T-helper 9 cell (primary cell): Measurements from ENCODE around the gene TMEM106C.

Experiments used
- DNase-seq: peaks from one replicate; pipeline ENCODE4 v3.0.0-alpha.2; 2020

The TMEM106C gene

DNA sequence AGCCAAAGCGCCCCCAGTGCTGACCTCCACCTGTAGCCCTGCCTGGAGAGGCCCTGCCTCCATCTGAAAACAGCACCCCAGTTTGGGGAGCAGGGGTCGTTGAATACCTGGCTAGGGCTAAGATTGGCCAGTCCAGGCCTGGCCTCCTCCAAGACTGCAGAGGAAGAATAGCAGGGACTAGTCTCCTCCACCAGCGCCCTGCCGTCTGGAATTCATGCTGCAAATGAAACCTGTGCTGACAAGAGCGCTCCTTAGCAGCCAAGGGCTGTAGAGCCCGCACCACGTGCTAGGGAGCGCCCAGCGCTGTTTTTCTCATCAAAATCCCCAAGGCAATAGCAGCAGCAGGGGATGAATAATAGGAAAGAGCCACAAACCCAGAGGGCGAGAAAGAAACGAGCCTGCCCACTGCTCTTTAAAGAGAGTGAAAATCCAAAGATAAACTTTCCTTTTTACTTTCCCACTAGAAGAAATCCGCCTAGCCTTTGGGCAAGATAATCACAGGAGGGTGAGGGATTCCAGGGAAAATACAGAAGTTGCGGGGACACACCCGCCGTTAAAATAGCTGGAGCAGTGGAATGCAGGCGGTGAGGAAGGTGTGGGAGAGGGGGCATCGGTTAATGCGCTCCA lies 37.6 kb downstream of the TMEM106C start:
- DNase-seq: no peak

DNA sequence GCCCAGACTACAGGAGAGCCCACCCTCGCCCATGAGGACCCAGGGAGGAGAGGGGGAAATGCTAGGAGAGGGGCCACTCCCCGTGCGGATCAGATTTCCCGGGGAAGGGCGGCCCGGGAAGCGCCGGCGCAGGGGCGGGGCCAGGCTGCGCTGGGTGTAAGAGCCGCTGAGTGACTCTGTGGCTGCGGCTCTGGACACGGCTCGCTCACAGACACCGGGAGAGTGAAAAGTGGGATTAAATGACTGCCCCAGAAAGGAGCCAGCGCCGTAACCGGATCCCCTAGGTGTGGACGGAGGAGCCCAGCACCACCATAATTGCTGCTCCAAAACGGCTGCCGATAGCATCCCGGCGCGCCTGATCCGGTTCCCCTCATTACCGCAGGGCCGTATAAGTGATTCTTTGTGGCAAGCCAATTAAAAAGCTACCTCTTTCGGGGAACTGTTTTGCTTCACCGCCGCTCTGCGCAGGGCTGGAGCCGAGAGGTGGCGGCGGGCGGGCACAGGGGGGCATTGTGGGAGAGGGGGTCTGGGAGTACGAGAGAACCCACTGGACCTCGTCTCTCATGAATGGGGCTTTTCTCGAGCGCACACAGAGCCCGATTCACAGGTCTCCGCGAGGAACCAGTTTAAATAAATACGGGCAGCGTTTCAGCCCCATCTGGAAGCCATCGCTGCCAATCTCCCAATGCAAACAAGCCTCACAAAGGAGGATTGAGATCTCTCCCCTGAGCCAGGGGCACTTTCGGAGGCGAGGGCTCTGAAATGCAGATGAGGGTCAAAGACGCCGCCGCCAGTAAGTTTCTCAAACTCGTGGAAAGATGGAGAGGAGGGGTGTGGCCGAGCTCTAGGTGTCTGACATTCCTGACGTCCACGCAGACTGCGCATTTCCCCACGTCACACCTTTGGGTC lies 38.4 kb downstream of the TMEM106C start:
- no peak for DNase-seq

DNA sequence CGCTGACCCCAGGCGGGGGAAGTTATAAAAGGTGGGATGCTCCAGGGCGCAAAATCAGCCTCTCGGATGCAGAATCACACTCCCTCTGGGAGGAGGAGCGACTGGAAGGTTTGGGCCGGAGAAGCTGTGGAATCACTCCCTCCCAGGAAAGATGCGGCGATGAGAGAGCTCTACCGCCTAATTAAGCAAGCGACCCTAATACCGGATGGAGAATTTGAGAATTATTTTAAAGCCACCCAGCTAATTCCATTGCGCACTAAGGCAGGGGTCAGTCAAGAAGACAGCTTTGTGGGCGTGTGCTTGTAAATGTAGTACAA lies 39.0 kb downstream of the TMEM106C start:
- no peak for DNase-seq

DNA sequence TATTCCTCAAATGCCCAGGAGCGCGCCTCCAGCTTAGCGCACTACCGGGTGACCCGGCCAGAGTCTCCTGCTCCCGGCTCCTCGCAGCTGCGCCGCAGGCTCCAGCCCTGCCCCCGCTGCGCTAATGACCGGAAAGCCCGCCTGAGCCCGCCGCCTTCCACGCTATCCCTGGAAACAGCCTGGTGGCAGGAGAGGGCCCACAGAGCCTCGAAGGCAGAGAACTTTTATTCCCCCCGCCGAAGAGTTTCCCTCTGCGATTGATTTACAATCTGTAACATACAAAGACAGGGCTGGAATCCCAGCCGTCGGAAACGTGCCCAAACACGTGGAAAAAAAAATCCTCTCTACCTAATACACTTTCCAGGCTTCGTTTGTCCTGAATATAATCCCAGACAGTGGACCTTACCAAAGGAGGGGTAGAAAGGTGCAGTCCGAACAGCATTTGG lies 39.4 kb downstream of the TMEM106C start:
- no peak for DNase-seq

DNA sequence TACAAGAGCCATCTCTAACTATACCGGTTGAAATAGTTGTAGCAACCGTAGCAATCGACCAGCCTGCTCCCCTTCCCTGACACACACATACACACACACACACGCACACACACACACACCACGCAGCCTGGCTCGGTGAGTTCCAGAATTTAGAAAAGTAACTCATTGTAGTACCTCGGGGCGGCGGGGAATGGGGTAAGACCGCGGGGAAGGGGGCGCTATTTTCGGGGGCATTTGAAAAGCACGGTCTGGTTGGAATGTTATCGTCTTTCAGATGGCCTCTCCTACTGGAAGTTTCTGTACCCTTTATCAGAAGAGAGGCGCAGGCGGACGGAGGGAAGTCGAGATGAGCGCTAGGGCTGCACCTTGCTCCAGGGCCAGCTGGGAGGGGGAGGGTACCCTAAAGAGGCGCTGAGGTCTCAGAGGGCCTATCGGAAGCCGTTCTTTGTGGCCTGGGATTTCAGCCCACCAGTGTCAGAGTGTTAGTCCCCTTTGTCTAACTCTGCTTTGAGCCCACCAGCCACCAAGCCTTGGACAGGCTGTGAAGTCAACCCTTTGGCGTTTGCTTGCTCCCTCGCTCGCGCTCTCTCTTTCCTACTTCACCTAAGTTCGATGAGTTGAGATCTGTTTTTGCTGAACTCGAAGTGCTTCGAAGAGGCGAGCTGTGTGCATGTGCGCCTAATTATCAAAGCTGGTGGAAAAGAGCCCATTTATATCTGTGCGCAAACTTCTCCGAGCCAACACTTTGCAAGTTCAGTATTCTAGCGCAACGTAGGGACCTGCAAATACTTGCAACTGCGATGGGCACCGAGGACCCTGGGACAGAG lies 40.0 kb downstream of the TMEM106C start:
- DNase-seq: no peak

DNA sequence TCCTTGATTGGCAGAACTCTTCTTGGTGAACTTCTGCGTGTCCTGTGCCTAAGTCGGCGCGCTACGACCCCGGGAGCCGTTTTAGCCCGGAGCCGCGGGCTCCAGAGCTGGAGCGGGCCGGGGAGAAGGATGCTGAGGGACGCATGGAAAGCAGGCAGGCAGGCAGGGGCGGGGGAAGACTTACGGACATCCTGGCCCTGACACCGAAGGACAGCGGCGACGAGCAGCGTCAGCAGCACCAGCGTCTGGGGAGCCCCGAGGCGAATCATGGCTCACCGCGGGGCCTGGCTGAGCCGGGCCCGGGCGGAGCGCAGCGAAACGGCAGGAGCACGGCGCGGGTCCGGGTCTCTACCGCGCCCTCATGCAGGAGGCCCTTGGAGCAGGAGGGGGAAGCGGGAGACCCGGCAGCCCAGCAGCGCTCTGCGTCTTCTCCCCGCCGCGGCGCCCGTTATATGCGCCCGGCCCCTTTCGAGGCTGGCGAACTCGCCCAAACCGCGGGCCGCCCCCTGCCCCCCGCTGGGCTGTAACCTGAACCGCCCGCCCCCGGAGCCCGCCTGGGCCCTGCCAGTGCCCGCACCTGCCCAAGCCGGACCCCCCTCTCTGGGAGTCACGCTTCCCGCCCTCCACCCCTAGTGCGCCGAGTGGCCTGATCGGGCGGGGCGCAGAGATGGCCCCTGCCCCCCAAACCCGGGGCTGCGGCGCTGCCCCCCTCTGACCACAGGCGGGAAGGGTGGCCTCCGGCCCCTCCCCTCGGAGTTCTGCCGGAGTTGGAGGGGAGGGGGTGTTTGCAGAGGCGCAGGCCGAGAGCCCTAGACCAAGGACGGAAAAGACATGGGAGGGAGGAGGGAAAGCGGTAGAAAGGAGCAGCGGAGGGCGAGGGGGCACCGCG lies 40.9 kb downstream of the TMEM106C start, which contains the start of gene COL2A1:
TSS of gene COL2A1 (minus strand) at position 424 of the 889 bp plus-strand sequence. CDS start at position 269, 155 bp downstream.
- no peak for DNase-seq

DNA sequence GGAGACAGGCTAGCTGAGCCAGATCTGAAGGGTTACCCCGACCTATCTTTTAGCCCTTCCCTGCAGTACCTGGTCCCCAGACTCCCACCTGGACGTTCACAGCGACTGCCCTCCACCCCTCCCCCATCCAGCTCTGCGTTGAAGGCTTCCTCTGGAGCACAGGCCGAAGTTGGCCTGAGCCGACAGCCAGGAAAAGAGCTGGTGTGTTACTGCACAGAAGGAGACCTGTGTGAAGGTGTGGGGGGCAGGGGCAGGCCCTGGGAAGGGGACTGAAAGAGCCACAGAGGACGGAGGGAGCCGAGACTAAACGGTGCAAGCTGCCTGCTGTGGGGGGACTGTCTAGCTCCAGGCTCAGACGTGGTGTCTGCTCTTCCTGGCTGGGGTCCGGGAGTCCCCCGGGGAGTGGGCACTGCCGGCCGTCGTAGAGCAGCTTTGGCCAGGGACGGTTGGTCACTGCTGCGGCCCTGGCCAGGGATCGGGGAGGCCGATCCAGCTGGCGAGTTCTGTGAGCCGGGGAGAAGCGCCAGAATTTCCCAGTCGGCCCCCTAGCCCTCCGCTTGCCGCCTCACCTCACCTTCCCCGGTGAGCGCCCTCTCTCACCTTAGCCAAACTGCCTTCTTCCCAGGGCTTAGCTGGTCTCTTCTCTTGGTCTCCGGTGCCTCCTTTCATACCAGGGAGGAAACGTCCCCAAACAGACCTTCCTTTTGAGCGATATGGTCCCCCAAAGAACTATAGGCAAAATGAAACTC lies 41.8 kb downstream of the TMEM106C start:
- DNase-seq: no peak

DNA sequence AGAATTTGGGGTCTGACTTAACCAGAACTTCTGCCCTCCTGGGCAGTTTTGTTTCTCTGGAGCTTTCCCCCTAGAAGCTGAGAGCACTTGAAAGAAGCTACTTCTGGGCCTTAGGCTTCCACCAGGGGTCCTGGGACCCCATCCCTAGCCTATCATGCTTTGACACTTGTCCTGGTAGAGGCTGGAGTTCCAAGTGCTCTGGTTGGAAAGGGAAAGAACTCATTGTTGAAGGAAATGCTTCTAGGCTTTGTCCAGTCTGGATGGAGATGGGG lies 42.3 kb downstream of the TMEM106C start:
- no peak for DNase-seq

DNA sequence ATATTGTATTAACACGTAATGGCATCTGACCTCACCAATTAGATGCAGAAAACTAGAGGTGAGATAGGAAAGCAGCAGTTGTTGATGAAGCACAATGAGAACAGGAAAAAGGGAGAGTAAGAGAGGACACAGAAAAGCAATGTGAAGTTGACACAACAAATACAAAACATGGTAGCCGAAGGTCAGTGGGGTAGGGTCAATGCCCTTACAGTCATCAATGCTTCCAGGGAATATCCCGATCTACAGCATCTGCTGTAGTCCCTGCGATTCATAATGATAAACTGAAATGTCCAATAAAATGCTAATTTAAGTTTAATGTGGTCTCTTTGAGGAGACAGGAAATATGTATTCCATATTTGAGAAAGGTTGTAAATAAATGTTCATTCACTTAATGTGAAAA lies 43.8 kb downstream of the TMEM106C start:
- no peak for DNase-seq

DNA sequence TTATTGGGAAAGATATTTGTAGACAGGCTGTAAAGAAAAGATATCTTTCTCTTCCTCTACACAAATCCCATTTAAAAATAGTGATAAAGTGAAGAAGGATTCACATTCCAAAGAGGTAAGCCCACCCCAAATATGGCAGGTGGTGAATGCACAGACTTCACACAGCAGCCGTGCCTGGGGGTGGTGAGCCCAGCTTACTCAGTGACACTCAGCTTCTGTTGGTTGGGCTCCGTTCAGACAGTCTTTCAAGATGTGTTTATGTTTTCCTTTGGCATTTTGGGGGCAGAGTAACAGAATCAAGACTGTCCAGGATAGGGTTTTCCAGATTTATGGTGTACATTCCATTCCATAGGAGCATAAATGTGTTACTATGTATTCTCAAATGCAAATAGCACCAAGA lies 45.0 kb downstream of the TMEM106C start:
- DNase-seq: no peak

DNA sequence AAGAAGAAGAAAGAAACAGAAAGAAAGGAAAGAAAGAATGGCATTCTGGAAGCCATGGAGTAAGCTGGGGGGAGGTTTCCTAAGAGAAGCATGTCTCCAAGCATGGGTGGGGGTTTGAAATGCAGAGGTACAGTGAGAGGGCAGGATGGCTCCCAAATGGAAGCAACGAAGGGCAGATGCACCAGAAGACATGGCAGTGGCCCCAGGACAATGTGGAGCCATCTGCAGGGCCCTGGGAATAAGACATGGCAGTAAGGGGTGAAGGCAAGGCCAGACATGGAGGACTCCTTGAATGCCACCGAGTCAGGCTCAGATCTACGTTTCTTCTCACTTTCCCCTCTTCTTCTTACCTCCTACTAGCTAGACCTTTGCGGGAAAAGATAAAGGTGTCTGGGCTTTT lies 45.6 kb downstream of the TMEM106C start:
- no peak for DNase-seq

DNA sequence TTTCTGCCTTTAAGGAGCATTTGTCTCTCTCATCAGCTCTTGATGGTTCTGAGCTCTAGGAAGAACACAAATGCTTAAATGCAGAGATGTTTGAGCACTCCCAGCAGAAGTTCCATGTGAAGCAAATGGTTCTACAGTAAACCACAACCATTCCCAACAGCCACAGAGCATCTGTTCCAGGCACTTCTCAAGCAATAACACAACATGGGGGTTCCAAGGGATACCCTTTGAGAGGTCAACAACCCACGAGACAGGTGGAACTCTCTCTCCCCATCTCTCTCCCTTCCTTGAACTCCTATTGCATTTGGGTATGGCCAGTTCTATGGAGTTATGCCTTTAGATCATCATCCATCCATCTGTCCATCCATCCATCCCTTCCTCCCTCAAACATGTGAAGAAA lies 46.1 kb downstream of the TMEM106C start:
- no peak for DNase-seq

DNA sequence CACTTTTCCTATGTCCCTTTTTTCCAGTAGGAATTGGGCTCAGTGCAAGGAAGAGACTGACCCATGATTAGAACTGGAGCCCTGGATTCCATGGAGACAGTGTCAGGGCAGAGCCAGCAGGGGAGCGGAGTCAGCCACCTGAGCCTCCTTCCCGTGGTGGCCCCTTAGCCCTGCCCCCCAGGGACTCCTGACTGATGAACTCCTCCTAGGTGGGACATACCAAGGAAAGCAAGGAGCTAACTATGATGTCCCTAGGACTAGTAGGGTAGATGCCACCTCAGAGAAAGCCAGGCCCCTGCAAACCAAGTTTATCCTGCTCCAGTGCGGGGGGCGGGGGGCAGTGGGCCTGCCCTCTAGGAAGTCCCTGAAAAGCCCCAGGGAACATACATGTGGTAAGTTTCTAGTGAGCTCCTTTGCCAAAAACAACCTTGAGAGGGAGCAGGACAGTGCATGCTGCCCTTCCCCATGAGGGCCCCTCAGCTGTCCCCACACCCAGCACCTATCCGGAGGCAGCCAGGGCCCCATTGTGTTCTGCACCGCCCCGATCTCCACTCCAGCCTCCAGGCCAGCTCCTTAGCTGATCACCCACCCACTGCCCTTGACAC lies 47.1 kb downstream of the TMEM106C start:
- DNase-seq: no peak

DNA sequence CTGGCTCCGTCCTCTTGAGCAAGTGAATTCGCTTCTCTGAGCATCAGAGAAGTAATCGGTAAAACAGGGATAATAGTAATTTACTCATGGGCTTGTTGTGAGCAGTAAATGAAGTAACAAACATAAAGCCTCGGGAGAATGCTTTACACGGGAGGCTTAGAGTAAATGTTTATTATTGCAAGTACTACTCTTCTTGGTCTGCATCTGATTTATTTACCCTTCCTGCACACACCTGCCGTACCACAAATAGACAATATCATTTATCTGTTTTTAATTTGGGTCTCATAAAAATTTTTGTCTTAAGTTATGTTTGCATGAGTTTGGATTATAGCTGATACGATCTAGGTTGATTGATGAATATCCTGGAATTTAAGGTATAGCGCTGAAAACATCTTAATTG lies 48.7 kb downstream of the TMEM106C start:
- DNase-seq: no peak

DNA sequence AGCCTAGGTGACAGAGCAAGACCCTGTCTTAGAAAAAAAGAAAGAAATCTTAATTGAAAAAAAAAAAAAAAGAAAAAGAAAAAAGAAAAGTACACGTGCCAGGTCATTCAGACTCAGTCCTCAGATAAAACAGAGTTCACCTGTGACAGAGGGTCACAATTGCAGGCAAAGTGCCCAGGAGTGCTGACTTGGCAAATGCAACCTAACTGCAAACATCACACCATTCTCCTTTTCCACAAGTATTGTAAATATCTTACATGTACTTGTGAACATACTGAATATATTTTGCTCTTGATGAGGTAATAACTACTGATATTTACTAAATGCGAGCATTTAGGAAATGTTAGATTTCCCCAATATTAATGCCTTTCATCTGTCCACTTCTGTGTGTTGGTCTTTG lies 49.9 kb downstream of the TMEM106C start:
- DNase-seq: no peak

DNA sequence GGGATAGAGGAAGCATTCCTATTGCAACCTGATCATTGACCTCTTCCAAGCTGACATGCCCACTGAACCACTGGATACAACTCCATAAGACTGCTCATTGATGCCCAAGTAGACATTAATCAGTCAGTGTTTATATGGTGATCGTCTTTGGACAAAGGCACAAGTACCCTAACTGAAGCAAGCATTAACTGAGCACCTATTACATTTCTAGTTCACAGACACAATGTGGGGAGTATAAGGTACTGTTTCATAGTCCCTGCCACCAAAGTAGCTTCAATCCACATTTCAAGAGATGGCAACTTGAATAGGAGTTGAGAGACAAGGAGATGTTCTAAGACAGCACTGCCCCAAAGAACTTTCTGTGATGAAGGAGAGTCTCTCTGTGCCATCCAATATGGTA lies 51.7 kb downstream of the TMEM106C start:
- DNase-seq: no peak

DNA sequence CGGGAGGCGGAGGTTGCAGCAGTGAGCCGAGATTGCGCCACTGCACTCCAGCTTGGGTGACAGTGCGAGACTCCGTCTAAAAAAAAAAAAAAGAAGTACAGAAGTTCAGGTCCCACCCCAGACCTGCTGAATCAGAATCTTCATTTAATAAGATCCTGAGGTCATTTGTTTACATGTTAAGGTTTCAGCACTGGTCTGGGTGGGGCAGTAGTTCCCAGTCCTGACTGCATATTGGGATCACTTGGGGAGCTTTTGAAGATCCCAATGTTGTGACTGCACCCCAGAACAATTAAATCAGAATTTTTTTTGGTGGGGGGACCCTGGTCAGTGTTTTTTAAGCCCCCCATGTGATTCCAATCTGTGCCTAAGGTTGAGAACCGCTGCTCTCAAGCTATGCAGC lies 52.6 kb downstream of the TMEM106C start:
- DNase-seq: no peak

DNA sequence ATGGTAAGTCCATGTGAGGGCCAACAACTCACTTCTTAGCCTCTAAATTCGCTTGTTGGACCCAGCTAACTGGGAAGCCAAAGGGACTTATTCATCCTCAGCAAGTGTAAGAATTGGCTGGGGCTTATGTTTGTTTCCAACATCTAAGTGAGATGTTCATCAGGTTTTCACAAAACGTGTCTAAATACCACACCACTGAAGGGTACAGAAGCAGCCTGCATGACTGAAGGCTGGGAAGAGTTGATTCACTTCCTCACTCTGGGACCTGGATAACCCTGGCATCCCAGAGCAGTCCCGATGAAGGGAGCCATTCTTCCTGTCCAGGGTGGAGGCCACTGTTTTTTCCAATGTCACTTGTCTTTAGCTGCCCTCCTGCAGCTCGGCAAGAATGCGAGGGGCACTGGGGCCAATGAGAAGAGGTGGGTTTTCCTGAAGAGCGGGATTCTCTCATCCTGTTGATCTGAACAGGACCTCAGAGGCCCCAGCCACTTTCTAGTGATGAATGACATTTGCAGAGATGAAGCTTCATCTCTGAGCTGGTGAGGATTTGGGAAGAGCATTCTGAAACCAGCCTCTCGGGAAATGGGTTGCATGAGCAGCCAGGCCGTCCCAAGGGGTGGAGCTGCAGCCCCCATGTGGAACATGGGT lies 53.1 kb downstream of the TMEM106C start:
- DNase-seq: no peak

DNA sequence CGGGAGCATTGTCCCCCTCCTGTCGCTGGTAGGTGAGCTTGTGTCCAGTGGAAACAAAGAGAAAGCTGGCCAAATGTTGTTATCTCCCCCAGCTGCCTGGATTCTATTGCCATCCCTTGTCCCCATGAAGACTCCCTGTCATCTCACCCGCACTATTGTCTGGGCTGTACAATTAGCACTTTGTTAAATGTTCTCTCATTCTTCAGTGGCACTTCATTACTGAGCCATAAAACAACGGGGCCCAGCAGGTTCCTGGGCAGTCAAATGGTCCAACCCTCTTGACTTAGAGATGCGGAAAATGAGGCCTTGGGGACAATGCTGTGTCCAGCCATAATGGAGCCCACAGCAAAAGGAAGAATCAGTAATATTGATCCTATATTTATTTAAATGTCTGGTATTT lies 54.1 kb downstream of the TMEM106C start:
- no peak for DNase-seq

DNA sequence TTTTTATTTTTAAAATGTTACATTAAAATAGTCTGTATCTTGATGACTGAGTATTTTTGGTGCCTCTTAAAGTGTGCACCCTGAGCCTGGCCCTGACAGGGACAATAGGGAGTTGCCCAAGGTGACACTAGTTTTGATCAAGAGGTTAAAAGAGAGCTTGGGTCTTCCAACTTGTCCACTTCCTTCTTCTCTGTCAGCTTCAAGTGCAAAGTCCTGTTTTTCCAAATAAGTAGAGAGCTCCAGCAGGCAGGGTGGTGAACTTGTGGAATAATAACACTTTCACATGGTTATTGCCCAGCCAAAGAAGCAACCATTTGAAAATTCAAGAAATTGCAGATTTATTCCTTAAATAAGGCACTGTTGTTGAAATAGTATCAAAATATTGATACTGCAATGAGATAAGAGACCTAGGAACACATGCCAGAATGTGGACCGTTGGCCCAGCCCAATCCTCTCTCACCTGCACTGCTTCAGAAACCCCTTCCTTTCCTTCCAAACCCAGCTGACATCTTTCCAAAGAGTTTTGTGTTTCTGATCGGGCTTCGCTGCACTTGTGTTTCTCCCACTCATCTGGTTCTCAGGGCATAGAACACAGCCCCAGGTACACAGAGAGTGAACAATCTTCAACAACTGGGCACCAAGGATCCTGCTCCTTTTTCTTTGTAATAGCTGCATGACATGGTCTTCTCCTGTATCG lies 54.7 kb downstream of the TMEM106C start:
- DNase-seq: no peak
